Measurements from ENCODE around the gene TDRD3. TPM values are rescaled to one million over a fixed set of nuclear protein-coding genes. Genes with fewer than 3 reads are reported as not detected.
A peak's percentile ranks its signal among the peaks of the same experiment; 100 is the strongest.
"Not testable (repeated sequence)": the region's sequence is repeated elsewhere in the genome, so short reads cannot be mapped to it uniquely, and the experiment has no call there.

The TDRD3 gene
- total and polyA plus RNA-seq, 7 donors = 14.0 to 39.7 (median 29.1) TPM

- no peak for ATAC-seq
- H3K4me1 ChIP-seq = peaks cover 46% of the 10 kb centered on the region
- DNase-seq = no peak
- H3K27ac ChIP-seq = no peak overlapping the region
- no peak for TF ChIP-seq CTCF (IDR thresholded peaks at IDR 0.05)
- no peaks in the 10 kb centered on the region for H3K27me3 ChIP-seq (ENCODE audit: insufficient read depth in 3 of 3, low read length in 2 of 3)
- H3K36me3 ChIP-seq (ENCODE audit: insufficient read depth in 1 of 2, low read depth in 1 of 2) = no peaks in the 10 kb centered on the region
- no peak overlapping the region for H3K4me3 ChIP-seq
- intact Hi-C loops (cut with DNase I) = loop anchor here (10.0 kb wide), 1 partner anchor 237 kb away; the partner anchor contains the start of gene DIAPH3 (in 2 of the 2)
- no peaks in the 10 kb centered on the region for H3K9me3 ChIP-seq
Measured at GRCh38 chr13:60402022-60402421, 5.0 kb downstream of the TDRD3 start.

- H3K36me3 ChIP-seq (ENCODE audit: insufficient read depth in 1 of 2, low read depth in 1 of 2) = no peaks in the 10 kb centered on the region
- H3K9me3 ChIP-seq = no peaks in the 10 kb centered on the region
- no peak for TF ChIP-seq CTCF (IDR thresholded peaks at IDR 0.05)
- intact Hi-C loops (cut with DNase I) = loop anchor here (10.0 kb wide), 1 partner anchor 242 kb away; the partner anchor contains the start of gene DIAPH3 (in 2 of the 2)
- H3K27me3 ChIP-seq (ENCODE audit: insufficient read depth in 3 of 3, low read length in 2 of 3) = no peaks in the 10 kb centered on the region
- no peak for ATAC-seq
- no peak for DNase-seq
- H3K4me3 ChIP-seq = no peak overlapping the region
- 89 to 93% (median 93%) methylated on average over 1 of the region's 1 CpG for WGBS, 3 donors
- peaks cover 35% of the 10 kb centered on the region for H3K4me1 ChIP-seq
- H3K27ac ChIP-seq = no peak overlapping the region
Measured at GRCh38 chr13:60407095-60407494, 10.1 kb downstream of the TDRD3 start.

GRCh38 chr13:60407852-60408251 is 10.8 kb downstream of the TDRD3 start:
- WGBS, 3 donors = 97 to 99% (median 99%) methylated on average over 11 of the region's 11 CpGs
- not testable (repeated sequence) for H3K9me3 ChIP-seq

GRCh38 chr13:60409574-60410292 is 12.7 kb downstream of the TDRD3 start:
- H3K36me3 ChIP-seq (ENCODE audit: insufficient read depth in 1 of 2, low read depth in 1 of 2); DNase-seq; H3K27me3 ChIP-seq (ENCODE audit: insufficient read depth in 3 of 3, low read length in 2 of 3); H3K9me3 ChIP-seq; H3K4me3 ChIP-seq; ATAC-seq; H3K27ac ChIP-seq: not testable (repeated sequence)
- peaks cover 37% of the 10 kb centered on the region for H3K4me1 ChIP-seq
- 93 to 94% (median 93%) methylated on average over 4 of the region's 4 CpGs for WGBS, 3 donors
- intact Hi-C loops (cut with DNase I) = loop anchor here (10.0 kb wide), 1 partner anchor 245 kb away; the partner anchor contains the start of gene DIAPH3 (in 2 of the 2)

More at GRCh38 chr13:60407852-60408251, 10.8 kb downstream of the TDRD3 start:
- intact Hi-C loops (cut with DNase I) = loop anchor here (10.0 kb wide), 1 partner anchor 243 kb away; the partner anchor contains the start of gene DIAPH3 (in 2 of the 2)
- not testable (repeated sequence) for H3K36me3 ChIP-seq (ENCODE audit: insufficient read depth in 1 of 2, low read depth in 1 of 2); H3K27ac ChIP-seq; DNase-seq; H3K27me3 ChIP-seq (ENCODE audit: insufficient read depth in 3 of 3, low read length in 2 of 3); ATAC-seq; H3K4me3 ChIP-seq
- H3K4me1 ChIP-seq = peaks cover 37% of the 10 kb centered on the region

GRCh38 chr13:60410299-60410698 is 13.3 kb downstream of the TDRD3 start:
- Histone ChIP-seq H3K9me3 (no peaks in the 10 kb centered on the region), H3K4me3 (no peak overlapping the region), H3K36me3 (ENCODE audit: insufficient read depth in 1 of 2, low read depth in 1 of 2) (no peaks in the 10 kb centered on the region), H3K27ac (no peak overlapping the region), H3K4me1 (peaks cover 39% of the 10 kb centered on the region), H3K27me3 (ENCODE audit: insufficient read depth in 3 of 3, low read length in 2 of 3) (no peaks in the 10 kb centered on the region)
- peak in 1 of 4 donors; percentile 49 for ATAC-seq
- TF ChIP-seq CTCF (IDR thresholded peaks at IDR 0.05) = no peak
- WGBS, 3 donors = 42 to 58% (median 46%) methylated on average over 3 of the region's 3 CpGs
- DNase-seq = no peak
- intact Hi-C loops (cut with DNase I) = no loop called here

Data from psoas muscle (tissue), 8 donors.